Smooth muscle cell (in vitro differentiated cells): ENCODE measurements around the gene IP6K3. TPM values are rescaled to one million over a fixed set of nuclear protein-coding genes. Genes with fewer than 3 reads are reported as not detected.

ENCODE experiments used
- DNase-seq: peaks from one replicate; lab custom pipeline; 2025; ENCODE audit not compliant: unreplicated experiment; lab: John Stamatoyannopoulos, UW
- H2AFZ ChIP-seq: fragments of 200-600 bp; sonication (generic); 2 replicates; pipeline ENCODE4 v1.6.0; 2016; ENCODE audit warnings: antibody characterized with exemption, low read depth, mild to moderate bottlenecking
- H3F3A ChIP-seq: fragments of 200-600 bp; sonication (generic); 2 replicates; pipeline ENCODE4 v1.6.0; 2017; ENCODE audit warnings: antibody characterized with exemption, low read depth
- H3K27ac ChIP-seq: fragments of 200-600 bp; sonication (generic); 2 replicates; pipeline ENCODE4 v1.5.1; 2016; ENCODE audit warnings: low read depth, mild to moderate bottlenecking
- H3K27me3 ChIP-seq: fragments of 200-600 bp; sonication (generic); 2 replicates; pipeline ENCODE4 v1.6.1; 2016; ENCODE audit warnings: low read depth, mild to moderate bottlenecking
- H3K36me3 ChIP-seq: fragments of 200-600 bp; sonication (generic); 2 replicates; pipeline ENCODE4 v1.5.1; 2016; ENCODE audit warnings: low read depth
- H3K4me1 ChIP-seq: fragments of 200-600 bp; sonication (generic); 2 replicates; pipeline ENCODE4 v1.5.1; 2016; ENCODE audit warnings: low read depth
- H3K4me2 ChIP-seq: fragments of 200-600 bp; sonication (generic); 2 replicates; pipeline ENCODE4 v1.6.0; 2016; ENCODE audit warnings: mild to moderate bottlenecking
- H3K4me3 ChIP-seq: fragments of 200-600 bp; sonication (generic); 2 replicates; pipeline ENCODE4 v1.5.1; 2016; ENCODE audit warnings: mild to moderate bottlenecking
- H3K79me2 ChIP-seq: fragments of 200-600 bp; sonication (generic); 2 replicates; pipeline ENCODE4 v1.6.0; 2016; ENCODE audit warnings: low read depth, mild to moderate bottlenecking
- H3K9ac ChIP-seq: fragments of 200-600 bp; sonication (generic); 2 replicates; pipeline ENCODE4 v1.6.0; 2016; ENCODE audit warnings: low read depth
- H3K9me3 ChIP-seq: fragments of 200-600 bp; sonication (generic); replicated peaks from 2 replicates; pipeline ENCODE4 v1.5.1; 2016; ENCODE audit warnings: low read depth
- H4K20me1 ChIP-seq: fragments of 200-600 bp; sonication (generic); 2 replicates; pipeline ENCODE4 v1.6.0; 2016; ENCODE audit warnings: low read depth
- CTCF ChIP-seq: fragments of 200-600 bp; sonication (generic); IDR thresholded peaks from 2 replicates; pipeline ENCODE4 v1.5.1; 2017; ENCODE audit warnings: borderline replicate concordance, mild to moderate bottlenecking, antibody characterized with exemption; ENCODE audit not compliant: insufficient read depth, poor library complexity, severe bottlenecking
- WGBS: methylation state at CpG from one replicate; pipeline ENCODE4 v1.1.7; 2016; ENCODE audit warnings: low lambda C conversion rate; 5-methylcytosine and 5-hydroxymethylcytosine counted together
- polyA plus RNA-seq: library from polyadenylated mRNA; unstranded; fragments of >200 nt; fragmentation: Nextera tagmentation; extraction: Ambion mirVana; gene quantifications from 2 replicates; pipeline ENCODE4 v1.2.1, GENCODE V29; 2016
- total RNA-seq: library from RNA; depleted of rRNA; stranded (reverse); fragments of >200 nt; gene quantifications from 2 replicates; pipeline ENCODE4 v1.2.3, GENCODE V29; 2014

IP6K3 gene
- total and polyA plus RNA-seq, 2 experiments from 2014 or later, result 2.6 to 5.6 TPM

DNA sequence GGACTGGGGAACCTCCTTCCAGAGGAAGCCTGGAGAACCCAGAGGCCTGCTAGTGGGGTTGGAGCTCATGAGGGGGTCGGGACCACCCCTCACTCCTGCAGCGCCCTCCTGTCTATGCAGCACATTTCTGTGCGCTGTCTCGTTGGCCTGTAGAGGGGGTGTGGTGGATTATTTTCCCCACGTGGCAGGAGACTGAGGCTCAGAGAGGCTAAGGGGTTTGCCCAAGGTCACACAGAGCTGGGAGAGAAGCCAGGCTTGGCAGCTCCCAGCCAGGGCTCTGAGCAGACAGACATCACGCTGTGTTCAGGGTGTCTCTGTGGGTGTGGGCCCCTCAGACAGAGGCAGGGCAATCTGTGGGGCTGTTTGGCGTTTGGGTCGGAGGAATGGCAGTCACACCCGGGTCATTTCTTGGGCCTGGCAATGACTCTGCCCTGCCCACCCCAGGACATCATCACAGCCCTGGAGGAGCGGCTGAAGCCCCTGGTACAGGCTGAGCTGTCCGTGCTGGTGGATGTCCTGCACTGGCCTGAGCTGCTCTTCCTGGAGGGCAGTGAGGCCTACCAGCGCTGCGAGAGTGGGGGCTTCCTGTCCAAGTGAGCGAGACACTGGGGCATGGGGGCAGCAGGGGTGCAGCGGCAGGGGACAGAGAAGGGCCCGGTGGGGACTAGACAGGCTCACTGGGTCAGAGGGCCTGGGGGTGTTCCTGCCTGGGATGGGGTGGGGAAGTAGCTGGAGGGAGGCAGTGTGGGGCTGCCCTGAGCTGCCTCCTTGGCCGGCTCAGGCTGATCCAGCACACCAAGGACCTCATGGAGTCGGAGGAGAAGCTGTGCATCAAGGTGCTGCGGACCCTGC lies 62.9 kb downstream of the IP6K3 start:
- Histone ChIP-seq H3K79me2 (no peaks in the 10 kb centered on the region), H2AFZ (no peak overlapping the region), H3K27ac (no peak overlapping the region), H3K4me1 (no peaks in the 10 kb centered on the region), H3F3A (no peaks in the 10 kb centered on the region), H3K4me3 (no peak overlapping the region), H3K36me3 (no peaks in the 10 kb centered on the region), H3K9me3 (no peaks in the 10 kb centered on the region), H4K20me1 (no peaks in the 10 kb centered on the region), H3K27me3 (no peaks in the 10 kb centered on the region), H3K4me2 (no peak overlapping the region), H3K9ac (no peak overlapping the region)
- no peak for TF ChIP-seq CTCF
- DNase-seq, result no peak
- WGBS, result 93% methylated on average over 13 of the region's 19 CpGs

- Histone ChIP-seq H4K20me1 (no peaks in the 10 kb centered on the region), H3K4me2 (no peak overlapping the region), H3K27ac (no peak overlapping the region), H3K9ac (no peak overlapping the region), H3F3A (no peaks in the 10 kb centered on the region), H3K27me3 (no peaks in the 10 kb centered on the region), H3K4me3 (no peak overlapping the region), H2AFZ (no peak overlapping the region), H3K4me1 (no peaks in the 10 kb centered on the region), H3K79me2 (no peaks in the 10 kb centered on the region), H3K36me3 (no peaks in the 10 kb centered on the region), H3K9me3 (no peaks in the 10 kb centered on the region)
- no peak for TF ChIP-seq CTCF
- DNase-seq, result no peak
- 87% methylated on average over 14 of the region's 15 CpGs for WGBS
Observed at GRCh38 chr6:33683051-33683571, 63.6 kb downstream of the IP6K3 start.

DNA sequence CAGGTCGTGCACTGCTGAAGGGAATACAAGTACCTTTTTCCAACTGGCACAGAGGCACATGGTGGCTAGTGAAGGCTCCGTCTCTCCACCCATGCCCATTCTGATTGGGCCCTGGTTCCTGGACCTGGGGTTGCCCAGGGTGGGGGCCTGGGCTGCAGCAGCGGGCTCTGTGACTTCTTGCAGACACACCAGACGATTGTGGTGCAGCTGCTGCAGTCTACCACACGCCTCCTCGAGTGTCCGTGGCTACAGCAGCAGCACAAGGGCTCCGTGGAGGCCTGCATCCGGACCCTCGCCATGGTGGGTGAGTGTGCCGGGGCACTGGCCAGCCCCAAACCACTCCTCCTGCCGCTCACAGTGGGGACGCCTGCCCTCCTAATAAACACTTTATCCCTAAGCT lies 64.4 kb downstream of the IP6K3 start:
- 97% methylated on average over 13 of the region's 13 CpGs for WGBS
- DNase-seq, result no peak
- Histone ChIP-seq H3K9ac (no peak overlapping the region), H3K27ac (no peak overlapping the region), H2AFZ (no peak overlapping the region), H4K20me1 (no peaks in the 10 kb centered on the region), H3K4me3 (no peak overlapping the region), H3K4me1 (no peaks in the 10 kb centered on the region), H3K79me2 (no peaks in the 10 kb centered on the region), H3F3A (no peaks in the 10 kb centered on the region), H3K4me2 (no peak overlapping the region), H3K27me3 (no peaks in the 10 kb centered on the region), H3K36me3 (no peaks in the 10 kb centered on the region), H3K9me3 (no peaks in the 10 kb centered on the region)
- TF ChIP-seq CTCF, result no peak

DNA sequence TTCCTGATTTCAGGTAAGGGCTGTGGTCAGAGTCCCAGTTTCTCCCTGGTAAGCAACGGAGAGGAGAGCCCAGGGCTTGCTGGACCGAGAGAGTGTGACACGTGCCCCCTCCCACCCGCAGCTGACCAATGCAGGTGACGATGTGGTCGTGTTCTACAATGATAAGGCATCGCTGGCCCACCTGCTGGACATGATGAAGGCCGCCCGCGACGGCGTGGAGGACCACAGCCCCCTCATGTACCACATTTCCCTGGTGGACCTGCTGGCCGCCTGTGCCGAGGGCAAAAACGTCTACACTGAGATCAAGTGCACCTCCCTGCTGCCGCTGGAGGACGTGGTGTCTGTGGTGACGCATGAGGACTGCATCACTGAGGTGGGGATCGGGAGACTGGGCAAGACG lies 66.9 kb downstream of the IP6K3 start:
- no peak overlapping the region for H3K4me2 ChIP-seq
- no peak overlapping the region for H3K9ac ChIP-seq
- no peak overlapping the region for H3K4me3 ChIP-seq
- no peak for TF ChIP-seq CTCF
- no peaks in the 10 kb centered on the region for H3F3A ChIP-seq
- no peaks in the 10 kb centered on the region for H4K20me1 ChIP-seq
- 95% methylated on average over 20 of the region's 20 CpGs for WGBS
- H3K4me1 ChIP-seq, result no peaks in the 10 kb centered on the region
- no peak overlapping the region for H2AFZ ChIP-seq
- H3K36me3 ChIP-seq, result no peaks in the 10 kb centered on the region
- DNase-seq, result no peak
- no peaks in the 10 kb centered on the region for H3K27me3 ChIP-seq
- no peak overlapping the region for H3K27ac ChIP-seq
- no peaks in the 10 kb centered on the region for H3K79me2 ChIP-seq
- no peaks in the 10 kb centered on the region for H3K9me3 ChIP-seq
